Mucosa of gallbladder (tissue), 1 donor: ENCODE results near the gene TNFSF9. TPM values are rescaled to one million over a fixed set of nuclear protein-coding genes. Genes with fewer than 3 reads are reported as not detected.
A peak's percentile ranks its signal among the peaks of the same experiment; 100 is the strongest.

Experiments used
- DNase-seq: peaks from one replicate; pipeline ENCODE4 v3.0.0-alpha.2; 2020; ENCODE audit warnings: low spot score
- total RNA-seq: library from RNA; stranded (reverse); gene quantifications from one replicate; pipeline ENCODE4 v1.2.1, GENCODE V29; 2021
- donor health status: DM: no; HTN: no; CAD: no.

The TNFSF9 gene
- 1.2 TPM for total RNA-seq

GRCh38 chr19:6530386-6531162 is at the start of gene TNFSF9:
Gene TNFSF9 (plus strand): TSS chr19:6531026. CDS start chr19:6531037, 11 bp downstream.
- peak; percentile 91 for DNase-seq

DNA sequence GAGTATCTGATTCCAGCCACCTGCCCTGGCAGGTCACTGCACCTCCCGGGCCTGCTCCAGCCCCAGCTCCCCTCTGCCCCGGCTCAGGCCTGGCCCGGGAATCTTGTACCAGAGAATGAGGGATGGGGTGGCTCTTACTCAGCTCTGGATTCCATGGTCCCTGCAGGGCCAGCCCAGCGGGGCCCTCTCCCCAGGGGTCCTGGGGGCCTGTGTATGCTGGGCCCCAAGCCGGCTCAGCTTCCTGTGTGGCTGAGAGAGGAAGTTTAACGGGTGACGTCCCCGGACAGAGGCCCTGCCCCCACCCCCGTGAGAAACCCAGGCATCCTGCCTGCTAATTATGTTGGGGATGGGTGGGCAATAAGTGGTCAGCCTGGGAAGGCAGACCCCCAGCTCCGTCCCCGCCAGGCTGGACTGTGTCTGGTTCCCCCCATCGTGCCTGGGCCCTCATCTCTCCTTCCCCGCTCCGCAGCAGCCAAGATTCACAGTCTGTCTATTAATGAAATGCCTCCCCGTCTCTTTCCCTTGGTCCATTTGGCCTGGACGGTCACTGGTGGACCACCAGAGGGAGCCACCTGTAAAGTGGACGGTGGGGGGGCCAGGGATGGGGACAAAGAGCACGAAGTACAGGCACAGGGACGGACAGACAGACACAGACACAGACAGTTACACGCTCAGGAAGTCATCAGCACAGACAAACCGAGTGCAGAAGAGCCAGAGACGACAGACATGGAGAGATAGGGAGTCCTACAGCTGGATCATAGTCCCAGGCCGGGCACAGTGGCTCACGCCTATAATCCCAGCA is 49.1 kb upstream of the TNFSF9 start, which contains the start of gene DENND1C:
TSS of gene DENND1C (minus strand) at position 247 of the 802 bp plus-strand sequence. CDS start at position 155, 92 bp downstream.
- peak; percentile 34 for DNase-seq

DNA sequence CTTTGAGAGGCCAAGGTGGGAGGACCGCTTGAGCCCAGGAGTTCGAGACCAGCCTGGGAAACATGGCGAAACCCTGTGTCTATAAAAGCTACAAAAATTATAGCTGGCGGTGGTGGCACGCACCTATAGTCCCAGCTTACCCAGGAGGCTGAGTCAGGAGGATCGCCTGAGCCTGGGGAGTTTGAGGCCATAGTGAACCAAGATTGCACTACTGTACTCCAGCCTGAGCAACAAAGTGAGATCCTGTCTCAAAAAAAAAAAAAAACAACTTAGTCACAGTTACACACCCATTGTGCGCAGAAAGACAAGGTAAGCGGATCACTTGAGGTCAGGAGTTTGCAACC is 48.5 kb upstream of the TNFSF9 start:
- no peak for DNase-seq

GRCh38 chr19:6483235-6483634 is 47.6 kb upstream of the TNFSF9 start:
- DNase-seq: no peak

GRCh38 chr19:6484230-6484629 is 46.6 kb upstream of the TNFSF9 start:
- DNase-seq: no peak

DNA sequence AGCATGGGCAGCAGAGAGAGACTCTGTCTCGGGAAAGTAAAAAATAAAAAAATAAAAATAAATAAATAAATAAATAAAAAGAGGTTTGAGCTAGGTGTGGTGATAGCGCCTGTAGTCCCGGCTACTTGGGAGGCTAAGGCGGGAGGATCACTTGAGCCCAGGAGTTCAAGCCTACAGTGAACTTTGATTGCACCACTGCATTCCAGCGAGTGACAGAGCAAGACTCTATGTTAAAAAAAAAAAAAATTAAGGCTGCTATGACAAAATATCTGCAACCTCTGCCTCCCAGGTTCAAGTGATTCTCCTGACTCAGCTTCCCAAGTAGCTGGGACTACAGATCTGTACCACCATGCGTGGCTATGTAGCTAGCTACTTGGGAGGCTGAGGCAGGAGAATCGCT is 46.0 kb upstream of the TNFSF9 start:
- no peak for DNase-seq

- no peak for DNase-seq
Observed at GRCh38 chr19:6489278-6490061, 41.4 kb upstream of the TNFSF9 start.

DNA sequence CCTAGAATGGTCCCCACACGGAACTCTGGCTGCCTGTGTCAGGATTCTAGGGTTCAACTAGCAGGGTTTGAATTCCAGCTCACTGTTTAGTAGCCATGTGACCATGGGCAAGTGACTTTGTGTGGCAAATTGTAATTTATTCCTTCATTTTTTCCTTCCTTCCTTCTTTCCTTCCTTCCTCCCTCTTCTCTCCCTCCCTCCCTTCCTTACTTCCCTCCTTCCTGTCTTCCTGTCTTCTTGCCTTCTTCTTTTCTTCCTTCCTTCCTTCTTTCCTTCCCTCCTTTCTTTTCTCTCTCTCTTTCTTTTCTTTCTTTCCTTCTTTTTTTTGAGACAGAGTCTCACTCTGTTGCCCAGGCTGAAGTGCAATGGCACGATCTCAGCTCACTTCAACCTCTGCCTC is 40.7 kb upstream of the TNFSF9 start:
- no peak for DNase-seq

- DNase-seq: no peak
Observed at GRCh38 chr19:6491802-6492592, 38.8 kb upstream of the TNFSF9 start.

DNA sequence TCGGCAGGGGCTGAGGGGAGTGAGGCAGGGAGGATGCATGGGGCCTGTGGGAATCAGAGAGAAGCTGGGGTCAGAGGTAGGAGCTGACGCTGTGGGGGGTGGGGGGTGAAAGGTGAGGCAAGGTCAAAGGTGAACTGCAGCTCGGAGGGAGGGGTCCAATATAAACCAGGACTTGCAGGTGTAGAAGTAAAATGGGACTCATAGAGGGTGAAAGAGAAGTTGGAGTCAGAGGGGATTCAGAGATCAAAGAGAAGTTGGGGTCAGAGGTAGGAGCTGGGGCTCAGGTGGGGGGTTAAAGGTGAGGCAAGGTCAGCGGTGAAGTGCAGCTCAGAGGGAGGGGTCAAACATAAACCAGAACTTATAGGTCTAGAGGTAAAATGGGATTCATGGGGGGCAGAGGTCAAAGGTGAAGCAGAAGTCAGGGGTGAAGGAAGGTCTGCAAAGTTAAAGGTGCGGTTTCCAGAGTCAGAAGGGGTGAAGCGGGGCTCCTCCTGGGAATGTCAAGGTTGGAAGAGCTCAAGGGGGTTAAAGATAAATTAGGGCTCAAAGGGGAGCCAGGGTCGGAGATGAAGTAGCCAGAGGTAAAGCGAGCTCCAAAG is 36.3 kb upstream of the TNFSF9 start:
- DNase-seq: no peak

DNA sequence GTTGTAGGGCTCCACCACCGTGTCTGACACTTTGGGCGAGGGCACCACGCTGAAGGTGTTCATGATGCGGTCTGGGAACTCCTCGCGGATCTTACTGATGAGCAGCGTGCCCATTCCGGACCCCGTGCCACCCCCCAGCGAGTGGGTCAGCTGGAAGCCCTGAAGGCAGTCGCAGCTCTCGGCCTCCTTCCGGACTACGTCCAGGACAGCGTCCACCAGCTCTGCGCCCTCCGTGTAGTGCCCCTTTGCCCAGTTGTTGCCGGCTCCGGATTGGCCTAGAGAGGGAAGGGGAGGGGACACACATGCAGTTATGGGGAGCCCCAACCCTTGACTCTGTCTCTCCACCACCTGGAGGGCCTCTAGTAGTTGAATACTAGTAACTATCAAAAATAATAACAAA is 34.9 kb upstream of the TNFSF9 start:
- DNase-seq: no peak

- DNase-seq: no peak
Observed at GRCh38 chr19:6498294-6499036, 32.4 kb upstream of the TNFSF9 start.

- no peak for DNase-seq
Observed at GRCh38 chr19:6499052-6499790, 31.6 kb upstream of the TNFSF9 start.

DNA sequence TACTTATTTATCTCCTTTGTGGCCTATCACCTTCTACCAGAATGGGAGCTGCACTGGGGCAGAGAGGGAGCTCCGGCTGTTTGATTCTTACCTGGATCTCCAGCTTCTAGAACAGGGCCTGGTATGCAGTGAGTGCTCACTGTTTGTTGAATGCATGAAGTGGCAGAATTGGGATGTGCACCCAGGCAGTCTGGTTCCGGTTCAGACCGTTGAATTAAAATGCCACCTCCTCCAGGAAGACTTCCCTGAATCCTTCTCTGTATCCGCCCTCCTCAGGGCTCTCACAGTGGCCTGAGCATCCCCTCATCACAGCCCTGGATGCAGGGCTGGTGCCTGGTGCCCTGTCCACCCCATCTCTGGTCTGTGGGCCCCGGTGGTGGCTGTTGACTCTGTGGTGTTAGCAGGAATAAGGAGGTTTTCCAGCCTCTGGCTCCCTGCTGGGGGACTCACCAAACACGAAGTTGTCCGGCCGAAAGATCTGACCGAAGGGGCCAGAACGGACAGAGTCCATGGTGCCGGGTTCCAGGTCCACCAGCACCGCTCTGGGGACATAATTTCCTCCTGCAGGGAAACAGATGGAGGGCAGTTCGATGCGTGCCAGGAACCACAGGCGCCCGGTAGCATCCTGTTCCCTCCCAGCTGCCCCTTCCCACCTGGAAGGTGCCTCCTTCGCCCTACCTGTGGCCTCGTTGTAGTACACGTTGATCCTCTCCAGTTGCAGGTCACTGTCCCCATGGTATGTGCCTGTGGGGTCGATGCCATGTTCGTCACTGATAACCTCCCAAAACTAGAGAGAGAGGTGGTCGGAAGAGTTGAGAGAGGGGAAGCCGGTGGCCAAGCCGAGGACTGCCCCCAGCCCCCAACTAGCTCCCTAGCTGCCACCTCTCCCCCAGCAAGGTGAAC is 29.7 kb upstream of the TNFSF9 start:
- DNase-seq: no peak

- no peak for DNase-seq
Observed at GRCh38 chr19:6501740-6502648, 28.8 kb upstream of the TNFSF9 start, which contains the start of gene TUBB4A. Gene TUBB4A (minus strand): TSS chr19:6502309. CDS start chr19:6502212, 97 bp downstream.

DNA sequence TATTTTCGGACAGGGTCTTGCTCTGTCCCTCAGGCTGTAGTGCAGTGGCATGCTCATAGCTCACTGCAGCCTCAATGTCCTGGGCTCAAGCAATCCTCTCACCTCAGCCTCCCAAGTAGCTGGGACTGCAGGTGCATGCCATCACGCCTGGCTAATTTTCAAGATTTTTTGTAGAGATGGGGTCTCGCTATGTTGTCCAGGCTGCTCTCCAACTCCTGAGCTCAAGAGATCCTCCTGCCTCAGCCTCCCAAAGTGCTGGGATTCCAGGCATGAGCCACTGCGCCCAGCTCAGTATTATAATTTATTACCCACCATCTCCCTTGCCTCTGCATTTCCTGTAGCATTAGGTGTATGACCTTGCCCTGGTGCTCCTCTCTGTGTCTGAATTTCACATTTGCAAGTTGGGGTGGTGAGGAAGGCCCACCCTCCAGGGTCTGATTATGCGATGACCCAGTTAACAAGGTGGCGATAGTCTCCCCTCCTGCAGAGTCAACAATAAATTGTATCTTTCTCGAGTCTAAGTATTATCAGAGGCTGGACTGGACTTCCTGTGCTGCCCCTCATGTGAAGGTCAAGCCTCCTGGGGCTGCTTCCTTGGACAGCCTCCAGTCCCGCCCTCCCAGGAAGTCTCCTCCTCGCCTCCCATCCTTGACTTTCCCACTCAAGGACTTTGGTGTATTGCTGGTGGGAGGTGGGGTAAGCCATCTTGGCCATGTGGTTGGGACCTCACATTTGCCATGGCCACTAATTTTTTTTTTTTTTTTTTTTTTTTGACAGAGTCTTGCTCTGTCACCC is 27.2 kb upstream of the TNFSF9 start:
- no peak for DNase-seq
